GM19023 (cell line): ENCODE measurements around the gene KCNK15.
"Not testable (repeated sequence)": the region's sequence is repeated elsewhere in the genome, so short reads cannot be mapped to it uniquely, and the experiment has no call there.

ENCODE experiments used
- ATAC-seq: cut with Tn5 transposase; IDR thresholded peaks from one replicate; pipeline ENCODE4 v1.9.1; 2021; ENCODE audit warnings: mild to moderate bottlenecking, moderate library complexity; ENCODE audit not compliant: unreplicated experiment

The KCNK15 gene

GRCh38 chr20:44758247-44759101 is 12.8 kb downstream of the KCNK15 start:
- no peak for ATAC-seq

- ATAC-seq, result no peak
Measured at GRCh38 chr20:44759595-44759994, 13.9 kb downstream of the KCNK15 start.

GRCh38 chr20:44761423-44761822 is 15.8 kb downstream of the KCNK15 start:
- ATAC-seq, result no peak

- ATAC-seq, result no peak
Measured at GRCh38 chr20:44762466-44763140, 16.9 kb downstream of the KCNK15 start.

GRCh38 chr20:44763798-44764197 is 18.1 kb downstream of the KCNK15 start:
- ATAC-seq, result not testable (repeated sequence)

GRCh38 chr20:44765091-44765490 is 19.4 kb downstream of the KCNK15 start:
- ATAC-seq, result no peak

- ATAC-seq, result no peak
Measured at GRCh38 chr20:44765701-44766347, 20.2 kb downstream of the KCNK15 start.

GRCh38 chr20:44768256-44768655 is 22.6 kb downstream of the KCNK15 start:
- ATAC-seq, result no peak

GRCh38 chr20:44768854-44769480 is 23.3 kb downstream of the KCNK15 start:
- no peak for ATAC-seq

- ATAC-seq, result no peak
Measured at GRCh38 chr20:44769481-44769863, 23.8 kb downstream of the KCNK15 start.

- no peak for ATAC-seq
Measured at GRCh38 chr20:44770484-44771171, 25.0 kb downstream of the KCNK15 start.

GRCh38 chr20:44771172-44771535 is 25.5 kb downstream of the KCNK15 start:
- no peak for ATAC-seq

GRCh38 chr20:44772636-44773035 is 27.0 kb downstream of the KCNK15 start:
- no peak for ATAC-seq

GRCh38 chr20:44773070-44773829 is 27.6 kb downstream of the KCNK15 start:
- no peak for ATAC-seq

- ATAC-seq, result no peak
Measured at GRCh38 chr20:44776980-44777379, 31.3 kb downstream of the KCNK15 start.

GRCh38 chr20:44780226-44780625 is 34.6 kb downstream of the KCNK15 start:
- no peak for ATAC-seq

- no peak for ATAC-seq
Measured at GRCh38 chr20:44781118-44781517, 35.5 kb downstream of the KCNK15 start.

GRCh38 chr20:44781791-44782190 is 36.1 kb downstream of the KCNK15 start:
- ATAC-seq, result no peak

GRCh38 chr20:44784688-44785087 is 39.0 kb downstream of the KCNK15 start:
- no peak for ATAC-seq

GRCh38 chr20:44785768-44786167 is 40.1 kb downstream of the KCNK15 start:
- ATAC-seq, result no peak
